GM10248 (cell line): ENCODE data around the gene INPP4A.

ENCODE experiments used
- CTCF ChIA-PET: fragments of 300-600 bp; sonication (Branson Sonifier 250); formaldehyde crosslinking; extraction: SDS; loops from one replicate; lab custom pipeline; 2021; ENCODE audit warnings: antibody characterized with exemption; lab: Yijun Ruan, JAX
- POLR2A ChIA-PET: fragments of 350-650 bp; sonication (Branson Sonifier 250); formaldehyde crosslinking; extraction: SDS; loops from one replicate; lab custom pipeline; 2020; ENCODE audit warnings: antibody characterized with exemption; lab: Yijun Ruan, JAX
- DNase-seq: peaks from one replicate; pipeline ENCODE4 v3.0.0; 2012; ENCODE audit errors: extremely low spot score
- CTCF ChIP-seq: IDR thresholded peaks from 2 replicates; pipeline ENCODE4 v1.5.1; 2012; ENCODE audit warnings: mild to moderate bottlenecking, low read depth; ENCODE audit errors: extremely low read depth, missing control alignments, control extremely low read depth

Gene INPP4A

GRCh38 chr2:98598781-98599428 lies 154.2 kb downstream of the INPP4A start:
- DNase-seq: no peak
- TF ChIP-seq CTCF: no peak
- CTCF ChIA-PET: interaction anchor here (1.6 to 2.0 kb wide), 2 partner anchors 14 to 30 kb away, joined by 3 to 8 read pairs; no protein-coding TSS in a partner anchor
- POLR2A ChIA-PET: interaction anchor here (0.6 kb wide), 1 partner anchor 542 kb away, joined by 7 read pairs; no protein-coding TSS in a partner anchor

- peak; percentile 67 for TF ChIP-seq CTCF
- DNase-seq: peak; percentile 43
- ChIA-PET CTCF (interaction anchor here (0.9 to 4.4 kb wide), 8 partner anchors 9 to 189 kb away, joined by 3 to 22 read pairs (median 4); no protein-coding TSS in a partner anchor), POLR2A (no interaction called here)
Measured at GRCh38 chr2:98601532-98602132, 157.0 kb downstream of the INPP4A start.

GRCh38 chr2:98604547-98604946 lies 159.9 kb downstream of the INPP4A start:
- no peak for DNase-seq
- TF ChIP-seq CTCF: no peak
- CTCF ChIA-PET: interaction anchor here (2.3 to 4.4 kb wide), 2 partner anchors 14 to 192 kb away, joined by 9 to 22 read pairs; no protein-coding TSS in a partner anchor
- POLR2A ChIA-PET: no interaction called here

- POLR2A ChIA-PET: no interaction called here
- CTCF ChIA-PET: interaction anchor here (2.3 to 3.0 kb wide), 2 partner anchors 15 to 192 kb away, joined by 9 read pairs; no protein-coding TSS in a partner anchor
- no peak for DNase-seq
- no peak for TF ChIP-seq CTCF
Measured at GRCh38 chr2:98605076-98605475, 160.4 kb downstream of the INPP4A start.

- POLR2A ChIA-PET: no interaction called here
- no peak for DNase-seq
- CTCF ChIA-PET: interaction anchor here (1.3 to 3.0 kb wide), 2 partner anchors 10 to 194 kb away, joined by 3 to 9 read pairs; no protein-coding TSS in a partner anchor
- no peak for TF ChIP-seq CTCF
Measured at GRCh38 chr2:98606431-98606830, 161.8 kb downstream of the INPP4A start.

- DNase-seq: no peak
- POLR2A ChIA-PET: no interaction called here
- TF ChIP-seq CTCF: no peak
- CTCF ChIA-PET: interaction anchor here (1.4 to 3.0 kb wide), 2 partner anchors 38 to 194 kb away, joined by 3 to 9 read pairs; no protein-coding TSS in a partner anchor
Measured at GRCh38 chr2:98607104-98607503, 162.4 kb downstream of the INPP4A start.
